Panc1 (cell line): ENCODE measurements around the gene LRFN2. TPM values are rescaled to one million over a fixed set of nuclear protein-coding genes. Genes with fewer than 3 reads are reported as not detected.

Experiments
- ATAC-seq: fragments of 200-7000 bp; cut with Tn5 transposase; 2 replicates; pipeline ENCODE4 v1.9.1; 2020; ENCODE audit warnings: mild to moderate bottlenecking, moderate library complexity
- BruUV-seq: library from RNA; stranded (reverse); fragments of 400-500 nt; replicated peaks from 2 replicates; lab custom pipeline; 2021; lab: Mats Ljungman, UMichigan
- CTCF ChIA-PET: fragments of 300-600 bp; sonication (Branson Sonifier 250); formaldehyde crosslinking; loops from one replicate; lab custom pipeline; 2022; ENCODE audit warnings: antibody characterized with exemption; lab: Charles Lee
- POLR2A ChIA-PET: fragments of 300-600 bp; sonication (Branson Sonifier 250); formaldehyde crosslinking; loops from one replicate; lab custom pipeline; 2022; ENCODE audit warnings: antibody characterized with exemption; lab: Charles Lee
- DNase-seq: peaks from one replicate; pipeline ENCODE4 v3.0.0-alpha.2; 2010; ENCODE audit warnings: low read depth, low spot score
- H3K27ac ChIP-seq: 2 replicates; pipeline ENCODE4 v1.5.1; 2011; ENCODE audit warnings: mild to moderate bottlenecking, low read length, inconsistent platforms
- H3K27me3 ChIP-seq: fragments of 200-500 bp; sonication (Bioruptor generic); 2 replicates; pipeline ENCODE4 v1.6.0; 2014; ENCODE audit warnings: low read length, inconsistent platforms; ENCODE audit not compliant: control insufficient read depth, insufficient read depth
- H3K36me3 ChIP-seq: fragments of 200-500 bp; sonication (Bioruptor generic); 2 replicates; pipeline ENCODE4 v1.5.1; 2014; ENCODE audit warnings: inconsistent platforms, mild to moderate bottlenecking, low read length, moderate library complexity; ENCODE audit not compliant: control insufficient read depth, insufficient read depth
- H3K4me1 ChIP-seq: 2 replicates; pipeline ENCODE4 v1.5.1; 2011; ENCODE audit warnings: inconsistent platforms, mild to moderate bottlenecking, low read length, moderate library complexity; ENCODE audit not compliant: control insufficient read depth, insufficient read depth
- H3K4me3 ChIP-seq, 2 experiments: 2 replicates each; pipeline ENCODE4 v1.5.1; 2011 to 2012; ENCODE audit warnings: low read depth in 2 of 2, low read length in 2 of 2, mild to moderate bottlenecking in 2 of 2, inconsistent platforms in 1 of 2, moderate library complexity in 1 of 2
- H3K9me3 ChIP-seq: fragments of 200-500 bp; sonication (Bioruptor generic); 2 replicates; pipeline ENCODE4 v1.5.1; 2014; ENCODE audit warnings: low read depth, mild to moderate bottlenecking, inconsistent platforms, low read length, moderate library complexity; ENCODE audit not compliant: control insufficient read depth, insufficient read depth
- POLR2AphosphoS5 ChIP-seq: IDR thresholded peaks from 2 replicates; pipeline ENCODE4 v1.6.1; 2012; ENCODE audit warnings: mild to moderate bottlenecking, low read depth, low read length, moderate library complexity
- SIN3A ChIP-seq: IDR thresholded peaks from 2 replicates; pipeline ENCODE4 v1.6.1; 2012; ENCODE audit warnings: low read depth, mild to moderate bottlenecking, low read length, moderate library complexity, borderline replicate concordance; ENCODE audit not compliant: insufficient read depth
- TCF7L2 ChIP-seq: IDR thresholded peaks from 2 replicates; pipeline ENCODE4 v1.6.1; 2011; ENCODE audit warnings: mild to moderate bottlenecking, low read depth, low read length, inconsistent platforms
- in situ Hi-C: cut with HindIII; loops from 2 replicates; pipeline ENCODE4 v1.10.0; 2016; ENCODE audit warnings: low sequenced_read_pairs, low pct_unique_long_range_greater_than_20kb
- intact Hi-C: fragments of 100-400 bp; cut with micrococcal nuclease; formaldehyde crosslinking; loops from one replicate; pipeline ENCODE4 v1.10.0; 2022; ENCODE audit not compliant: unreplicated experiment
- total RNA-seq: library from RNA; stranded (reverse); gene quantifications from one replicate; pipeline ENCODE4 v1.2.1, GENCODE V29; 2021; ENCODE audit not compliant: unreplicated experiment
- TF ChIP-seq, protein P1 (sequence below), 2 experiments: IDR thresholded peaks; 2 replicates each; pipeline ENCODE4 v1.6.1; 2011 to 2012; ENCODE audit warnings: low read depth in 2 of 2, control low read depth in 1 of 2, low read length in 1 of 2, mild to moderate bottlenecking in 1 of 2, moderate library complexity in 1 of 2; ENCODE audit not compliant: insufficient read depth in 1 of 2
- TF ChIP-seq, protein P2 (sequence below): fragments of 450-650 bp; IDR thresholded peaks from 2 replicates; pipeline ENCODE4 v1.5.1; 2017; ENCODE audit warnings: mild to moderate bottlenecking

The LRFN2 gene
- total RNA-seq, 1 experiment from 2014 or later: 0.05 TPM

DNA sequence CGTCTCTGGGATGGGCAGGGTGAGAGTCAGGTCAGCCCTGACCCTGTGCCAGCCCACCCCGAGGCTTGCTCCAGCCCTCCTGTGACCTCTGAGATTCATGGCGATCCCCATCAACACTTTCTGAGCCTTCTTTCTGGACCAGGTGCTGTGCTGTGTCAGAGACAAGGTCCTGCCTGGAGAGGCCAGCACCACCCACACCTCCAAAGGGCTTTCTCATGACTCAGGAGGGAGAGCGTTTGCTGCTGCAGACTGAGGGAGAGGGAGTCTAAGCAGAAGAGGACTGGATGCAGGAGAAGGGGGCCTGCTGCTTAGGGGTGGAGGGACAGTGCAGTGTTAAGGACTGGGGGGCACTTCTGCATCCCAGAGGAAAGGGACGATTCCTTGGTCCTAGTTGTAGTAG, 193.5 kb downstream of the LRFN2 start:
- Histone ChIP-seq H3K9me3 (no peaks in the 10 kb centered on the region), H3K27me3 (peaks cover 11% of the 10 kb centered on the region), H3K36me3 (no peaks in the 10 kb centered on the region), H3K27ac (no peak overlapping the region), H3K4me3 (no peak overlapping the region), H3K4me1 (no peaks in the 10 kb centered on the region)
- POLR2A ChIA-PET: no interaction called here
- in situ Hi-C loops (no loop called here), intact Hi-C loops (no loop called here)
- DNase-seq (no peak), ATAC-seq (0 out of 2 replicates have a peak, but pooled peaks have one; percentile 69)
- TF ChIP-seq, protein P1, sequence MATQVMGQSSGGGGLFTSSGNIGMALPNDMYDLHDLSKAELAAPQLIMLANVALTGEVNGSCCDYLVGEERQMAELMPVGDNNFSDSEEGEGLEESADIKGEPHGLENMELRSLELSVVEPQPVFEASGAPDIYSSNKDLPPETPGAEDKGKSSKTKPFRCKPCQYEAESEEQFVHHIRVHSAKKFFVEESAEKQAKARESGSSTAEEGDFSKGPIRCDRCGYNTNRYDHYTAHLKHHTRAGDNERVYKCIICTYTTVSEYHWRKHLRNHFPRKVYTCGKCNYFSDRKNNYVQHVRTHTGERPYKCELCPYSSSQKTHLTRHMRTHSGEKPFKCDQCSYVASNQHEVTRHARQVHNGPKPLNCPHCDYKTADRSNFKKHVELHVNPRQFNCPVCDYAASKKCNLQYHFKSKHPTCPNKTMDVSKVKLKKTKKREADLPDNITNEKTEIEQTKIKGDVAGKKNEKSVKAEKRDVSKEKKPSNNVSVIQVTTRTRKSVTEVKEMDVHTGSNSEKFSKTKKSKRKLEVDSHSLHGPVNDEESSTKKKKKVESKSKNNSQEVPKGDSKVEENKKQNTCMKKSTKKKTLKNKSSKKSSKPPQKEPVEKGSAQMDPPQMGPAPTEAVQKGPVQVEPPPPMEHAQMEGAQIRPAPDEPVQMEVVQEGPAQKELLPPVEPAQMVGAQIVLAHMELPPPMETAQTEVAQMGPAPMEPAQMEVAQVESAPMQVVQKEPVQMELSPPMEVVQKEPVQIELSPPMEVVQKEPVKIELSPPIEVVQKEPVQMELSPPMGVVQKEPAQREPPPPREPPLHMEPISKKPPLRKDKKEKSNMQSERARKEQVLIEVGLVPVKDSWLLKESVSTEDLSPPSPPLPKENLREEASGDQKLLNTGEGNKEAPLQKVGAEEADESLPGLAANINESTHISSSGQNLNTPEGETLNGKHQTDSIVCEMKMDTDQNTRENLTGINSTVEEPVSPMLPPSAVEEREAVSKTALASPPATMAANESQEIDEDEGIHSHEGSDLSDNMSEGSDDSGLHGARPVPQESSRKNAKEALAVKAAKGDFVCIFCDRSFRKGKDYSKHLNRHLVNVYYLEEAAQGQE (IDR thresholded peaks at IDR 0.05; ENCODE audit: insufficient read depth in 1 of 2, low read depth in 2 of 2, low read length in 1 of 2): no peak
- TF ChIP-seq TCF7L2 (no peak), SIN3A (no peak)
- TF ChIP-seq, protein P2, sequence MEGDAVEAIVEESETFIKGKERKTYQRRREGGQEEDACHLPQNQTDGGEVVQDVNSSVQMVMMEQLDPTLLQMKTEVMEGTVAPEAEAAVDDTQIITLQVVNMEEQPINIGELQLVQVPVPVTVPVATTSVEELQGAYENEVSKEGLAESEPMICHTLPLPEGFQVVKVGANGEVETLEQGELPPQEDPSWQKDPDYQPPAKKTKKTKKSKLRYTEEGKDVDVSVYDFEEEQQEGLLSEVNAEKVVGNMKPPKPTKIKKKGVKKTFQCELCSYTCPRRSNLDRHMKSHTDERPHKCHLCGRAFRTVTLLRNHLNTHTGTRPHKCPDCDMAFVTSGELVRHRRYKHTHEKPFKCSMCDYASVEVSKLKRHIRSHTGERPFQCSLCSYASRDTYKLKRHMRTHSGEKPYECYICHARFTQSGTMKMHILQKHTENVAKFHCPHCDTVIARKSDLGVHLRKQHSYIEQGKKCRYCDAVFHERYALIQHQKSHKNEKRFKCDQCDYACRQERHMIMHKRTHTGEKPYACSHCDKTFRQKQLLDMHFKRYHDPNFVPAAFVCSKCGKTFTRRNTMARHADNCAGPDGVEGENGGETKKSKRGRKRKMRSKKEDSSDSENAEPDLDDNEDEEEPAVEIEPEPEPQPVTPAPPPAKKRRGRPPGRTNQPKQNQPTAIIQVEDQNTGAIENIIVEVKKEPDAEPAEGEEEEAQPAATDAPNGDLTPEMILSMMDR: no peak
- BruUV-seq: no TSS peak
- CTCF ChIA-PET: no interaction called here

DNA sequence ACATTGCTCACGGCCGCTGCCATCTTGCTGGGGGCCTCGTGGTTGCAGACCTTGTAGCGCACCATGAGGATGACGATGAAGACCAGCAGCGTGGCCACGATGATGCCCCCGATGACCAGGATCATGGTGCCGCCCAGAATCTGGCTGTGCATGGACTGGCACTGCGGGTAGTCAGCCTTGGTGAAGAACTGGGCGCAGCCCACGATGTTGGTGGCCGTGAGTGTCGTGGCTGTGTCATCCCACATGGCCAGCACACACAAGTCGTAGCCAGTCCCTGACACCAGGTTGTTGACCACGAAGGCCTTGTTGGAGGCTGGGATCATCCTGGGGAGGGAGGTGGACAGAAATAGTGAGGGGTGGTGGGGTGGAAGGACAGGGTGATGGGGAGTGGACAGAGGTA, 194.6 kb downstream of the LRFN2 start:
- Histone ChIP-seq H3K36me3 (no peaks in the 10 kb centered on the region), H3K27me3 (peaks cover 12% of the 10 kb centered on the region), H3K4me1 (no peaks in the 10 kb centered on the region), H3K27ac (no peak overlapping the region), H3K4me3 (no peak overlapping the region), H3K9me3 (no peaks in the 10 kb centered on the region)
- ChIA-PET CTCF (no interaction called here), POLR2A (no interaction called here)
- intact Hi-C loops: no loop called here
- no peak for ATAC-seq
- no peak for DNase-seq
- BruUV-seq: no TSS peak
- no peak for TF ChIP-seq SIN3A
- no peak for TF ChIP-seq POLR2AphosphoS5
- TF ChIP-seq, protein P2: no peak
- TF ChIP-seq, protein P1 (IDR thresholded peaks at IDR 0.05; ENCODE audit: insufficient read depth in 1 of 2, low read depth in 2 of 2, low read length in 1 of 2): no peak
- no peak for TF ChIP-seq TCF7L2
- in situ Hi-C loops: no loop called here
